ENCODE data around the gene ARPC1A. TPM values are rescaled to one million over a fixed set of nuclear protein-coding genes. Genes with fewer than 3 reads are reported as not detected.
"Not testable (repeated sequence)": the region's sequence is repeated elsewhere in the genome, so short reads cannot be mapped to it uniquely, and the experiment has no call there.

Gene ARPC1A
- 10 to 100 TPM; 38.1 to 48.1 (median 47.9) TPM for total RNA-seq
- 37.5 TPM for total RNA-seq (2013)

DNA sequence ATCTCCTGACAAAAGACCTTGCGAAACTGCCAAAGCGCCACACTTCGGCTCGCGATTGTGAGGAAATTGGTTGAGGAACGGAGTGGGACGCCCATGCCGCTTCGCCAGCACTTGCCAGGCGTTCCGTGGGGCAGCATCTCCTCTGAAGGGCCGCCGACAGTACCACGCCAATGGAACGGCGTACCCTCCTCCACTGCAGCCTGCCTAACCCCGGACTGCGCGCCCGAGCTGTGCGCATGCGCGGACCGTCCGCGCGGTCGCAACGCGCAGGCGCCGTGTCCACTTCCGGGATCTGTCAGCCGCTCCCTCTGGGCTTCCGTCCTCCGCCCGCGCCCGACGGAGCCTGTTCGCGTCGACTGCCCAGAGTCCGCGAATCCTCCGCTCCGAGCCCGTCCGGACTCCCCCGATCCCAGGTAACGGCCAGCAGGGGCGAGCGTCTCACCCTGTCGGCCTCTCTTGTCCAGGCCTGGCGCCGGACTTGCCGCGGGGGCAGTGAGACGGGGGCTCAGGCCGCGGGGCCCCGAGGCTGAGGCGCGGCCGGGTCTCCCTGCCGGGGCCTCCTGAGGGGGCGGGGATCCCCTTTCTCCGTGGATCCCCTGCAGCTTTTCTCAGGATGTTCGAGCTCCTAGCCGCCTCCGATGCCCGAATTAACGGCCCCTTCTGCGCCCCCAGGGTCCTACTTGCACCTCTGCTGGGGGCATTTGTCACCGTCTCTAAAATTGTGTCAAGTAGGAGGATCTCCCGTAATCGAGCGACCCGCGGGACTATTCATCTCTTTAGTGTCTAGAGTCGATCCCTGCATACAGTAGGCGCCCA is at the start of gene ARPC1A:
Gene ARPC1A, plus strand, starts transcription at position 307 of the 816 bp plus-strand sequence. CDS start 7,456 bp downstream, outside the sequence.
- intact Hi-C loops (cut with micrococcal nuclease), result loop anchor here (5.0 kb wide), 1 partner anchor 183 kb away; the partner anchor contains the start of gene SMURF1
- H3K4me1 ChIP-seq (ENCODE audit: control insufficient read depth, insufficient read depth, low read length), result peaks cover 39% of the 10 kb centered on the region
- Mint-ChIP-seq H3K27ac (peak within 1 kb of the TSS; percentile 84 to 91), H3K36me3 (no peaks in the 10 kb centered on the region), H3K27me3 (ENCODE audit: low read depth in 2 of 2) (no peaks in the 10 kb centered on the region), H3K4me1 (peaks cover 38 to 50% of the 10 kb centered on the region in 2 donors), H3K4me3 (peak within 1 kb of the TSS; percentile 91), H3K9me3 (no peaks in the 10 kb centered on the region)
- ATAC-seq (peak; percentile 82 to 91 (median 90)), DNase-seq (peak; percentile 93 to 97)
- H3K27ac ChIP-seq (ENCODE audit: low read length), result peak within 1 kb of the TSS; percentile 75
- H3K9me3 ChIP-seq (ENCODE audit: control insufficient read depth, insufficient read depth, low read length), result no peaks in the 10 kb centered on the region
- H3K27me3 ChIP-seq (ENCODE audit: control insufficient read depth, insufficient read depth, low read length), result no peaks in the 10 kb centered on the region
- TF ChIP-seq CTCF (IDR thresholded peaks at IDR 0.05), result no peak
- under 1% methylated on average over 82 of the region's 82 CpGs for WGBS (ENCODE audit: insufficient coverage)
- H3K36me3 ChIP-seq (ENCODE audit: control insufficient read depth, insufficient read depth, low read length), result no peaks in the 10 kb centered on the region
- peak within 1 kb of the TSS; percentile 94 for H3K4me3 ChIP-seq (ENCODE audit: low read length)

DNA sequence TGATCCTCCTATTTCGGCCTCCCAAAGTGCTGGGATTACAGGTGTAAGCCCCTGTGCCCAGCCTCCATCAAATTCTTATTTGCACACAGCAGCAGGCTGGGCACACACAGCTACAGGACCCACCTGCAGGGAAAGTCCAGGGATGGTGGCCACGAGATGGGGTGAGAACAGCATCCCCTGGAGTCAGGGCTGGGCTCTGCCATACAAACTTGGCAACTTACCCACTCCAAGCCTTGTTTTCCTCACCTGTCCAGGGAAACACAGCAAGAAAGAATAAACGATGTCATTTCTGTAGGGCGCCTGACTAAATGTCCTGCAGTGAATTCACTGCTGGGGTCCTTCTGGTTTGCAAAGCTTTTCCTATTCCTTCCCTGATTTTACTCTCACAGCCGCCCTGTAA is 47.5 kb upstream of the ARPC1A start:
- H3K4me3 Mint-ChIP-seq, result no peak overlapping the region
- no peak for TF ChIP-seq CTCF (IDR thresholded peaks at IDR 0.05)
- no peaks in the 10 kb centered on the region for H3K27me3 Mint-ChIP-seq (ENCODE audit: low read depth in 2 of 2)
- H3K4me1 ChIP-seq (ENCODE audit: control insufficient read depth, insufficient read depth, low read length), result peaks cover 5% of the 10 kb centered on the region
- WGBS (ENCODE audit: insufficient coverage), result 87% methylated on average over 5 of the region's 5 CpGs
- peaks cover 8 to 10% of the 10 kb centered on the region in 2 donors for H3K4me1 Mint-ChIP-seq
- no peaks in the 10 kb centered on the region for H3K9me3 ChIP-seq (ENCODE audit: control insufficient read depth, insufficient read depth, low read length)
- no peaks in the 10 kb centered on the region for H3K9me3 Mint-ChIP-seq
- ATAC-seq (no peak), DNase-seq (no peak)
- H3K4me3 ChIP-seq (ENCODE audit: low read length), result no peak overlapping the region
- intact Hi-C loops (cut with micrococcal nuclease), result no loop called here
- no peaks in the 10 kb centered on the region for H3K27me3 ChIP-seq (ENCODE audit: control insufficient read depth, insufficient read depth, low read length)
- H3K36me3 ChIP-seq (ENCODE audit: control insufficient read depth, insufficient read depth, low read length), result no peaks in the 10 kb centered on the region
- no peak overlapping the region for H3K27ac Mint-ChIP-seq
- H3K36me3 Mint-ChIP-seq, result no peaks in the 10 kb centered on the region
- no peak overlapping the region for H3K27ac ChIP-seq (ENCODE audit: low read length)

DNA sequence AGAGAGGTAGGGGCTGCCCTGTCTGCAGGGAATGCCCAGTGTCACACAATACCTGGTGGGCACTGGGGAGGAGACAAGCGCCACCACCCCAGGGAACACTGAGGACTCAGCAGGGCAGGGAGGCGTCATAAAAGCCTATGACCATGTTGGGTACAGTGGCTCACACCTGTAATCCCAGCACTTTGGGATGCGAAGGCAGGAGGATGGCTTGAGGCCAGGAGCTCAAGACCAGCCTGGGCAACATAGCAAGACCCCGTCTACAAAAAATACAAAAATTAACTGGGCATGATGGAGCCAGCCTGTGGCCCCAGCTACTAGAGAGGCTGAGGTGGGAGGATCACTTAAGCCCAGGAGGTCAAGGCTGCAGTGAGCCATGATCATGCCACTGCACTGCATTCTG is 41.5 kb upstream of the ARPC1A start:
- intact Hi-C loops (cut with micrococcal nuclease); H3K27ac ChIP-seq (ENCODE audit: low read length); H3K36me3 ChIP-seq (ENCODE audit: control insufficient read depth, insufficient read depth, low read length); H3K36me3 Mint-ChIP-seq; H3K4me3 Mint-ChIP-seq; H3K4me3 ChIP-seq (ENCODE audit: low read length); H3K4me1 Mint-ChIP-seq; H3K9me3 ChIP-seq (ENCODE audit: control insufficient read depth, insufficient read depth, low read length); H3K27me3 Mint-ChIP-seq (ENCODE audit: low read depth in 2 of 2); H3K27ac Mint-ChIP-seq; DNase-seq; H3K9me3 Mint-ChIP-seq; H3K27me3 ChIP-seq (ENCODE audit: control insufficient read depth, insufficient read depth, low read length); H3K4me1 ChIP-seq (ENCODE audit: control insufficient read depth, insufficient read depth, low read length); ATAC-seq: not testable (repeated sequence)
- 91% methylated on average over 4 of the region's 4 CpGs for WGBS (ENCODE audit: insufficient coverage)

DNA sequence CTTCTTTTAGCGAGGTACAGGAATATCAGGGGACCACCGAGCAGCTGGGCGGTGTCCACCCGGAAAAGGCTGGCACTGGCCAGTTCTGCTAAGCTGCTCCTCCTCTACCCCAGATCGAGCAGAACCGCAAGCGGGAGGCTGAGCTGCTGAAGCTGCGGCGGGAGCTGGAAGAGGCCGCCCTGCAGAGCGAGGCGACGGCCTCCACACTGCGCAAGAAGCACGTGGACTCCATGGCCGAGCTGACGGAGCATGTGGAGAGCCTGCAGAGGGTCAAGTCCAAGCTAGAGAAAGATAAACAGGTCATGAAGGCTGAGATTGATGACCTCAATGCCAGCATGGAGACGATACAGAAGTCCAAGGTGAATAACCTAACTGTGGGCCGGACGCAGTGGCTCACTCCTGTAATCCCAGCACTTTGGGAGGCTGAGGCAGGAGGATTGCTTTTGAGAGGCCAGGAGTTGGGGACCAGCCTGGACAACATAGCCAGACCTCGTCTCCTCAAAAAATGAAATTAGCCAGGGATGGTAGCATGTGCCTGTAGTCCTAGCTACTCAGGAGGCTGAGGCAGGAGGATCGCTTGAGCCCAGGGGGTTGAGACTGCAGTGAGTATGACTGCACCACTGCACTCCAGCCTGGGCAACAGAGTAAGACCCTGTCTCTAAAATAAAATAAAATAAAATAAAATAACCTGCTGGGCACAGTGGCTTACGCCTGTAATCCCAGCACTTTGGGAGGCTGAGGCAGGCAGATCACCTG is 37.7 kb upstream of the ARPC1A start:
- intact Hi-C loops (cut with micrococcal nuclease), result no loop called here
- H3K27ac ChIP-seq (ENCODE audit: low read length), result no peak overlapping the region
- Mint-ChIP-seq H3K4me3 (no peak overlapping the region), H3K27ac (no peak overlapping the region), H3K36me3 (no peaks in the 10 kb centered on the region), H3K4me1 (no peaks in the 10 kb centered on the region), H3K27me3 (ENCODE audit: low read depth in 2 of 2) (no peaks in the 10 kb centered on the region), H3K9me3 (no peaks in the 10 kb centered on the region)
- DNase-seq, result no peak
- H3K36me3 ChIP-seq (ENCODE audit: control insufficient read depth, insufficient read depth, low read length), result no peaks in the 10 kb centered on the region
- no peak for TF ChIP-seq CTCF (IDR thresholded peaks at IDR 0.05)
- no peak overlapping the region for H3K4me3 ChIP-seq (ENCODE audit: low read length)
- H3K9me3 ChIP-seq (ENCODE audit: control insufficient read depth, insufficient read depth, low read length), result no peaks in the 10 kb centered on the region
- no peaks in the 10 kb centered on the region for H3K27me3 ChIP-seq (ENCODE audit: control insufficient read depth, insufficient read depth, low read length)
- ATAC-seq, result no peak
- WGBS (ENCODE audit: insufficient coverage), result 94% methylated on average over 23 of the region's 23 CpGs
- no peaks in the 10 kb centered on the region for H3K4me1 ChIP-seq (ENCODE audit: control insufficient read depth, insufficient read depth, low read length)
